GM18499 (cell line): ENCODE data around the gene ALB.

Experiments used
- ATAC-seq: cut with Tn5 transposase; IDR thresholded peaks from one replicate; pipeline ENCODE4 v1.9.1; 2021; ENCODE audit warnings: moderate number of reproducible peaks; ENCODE audit not compliant: insufficient read depth, unreplicated experiment

Gene ALB

DNA sequence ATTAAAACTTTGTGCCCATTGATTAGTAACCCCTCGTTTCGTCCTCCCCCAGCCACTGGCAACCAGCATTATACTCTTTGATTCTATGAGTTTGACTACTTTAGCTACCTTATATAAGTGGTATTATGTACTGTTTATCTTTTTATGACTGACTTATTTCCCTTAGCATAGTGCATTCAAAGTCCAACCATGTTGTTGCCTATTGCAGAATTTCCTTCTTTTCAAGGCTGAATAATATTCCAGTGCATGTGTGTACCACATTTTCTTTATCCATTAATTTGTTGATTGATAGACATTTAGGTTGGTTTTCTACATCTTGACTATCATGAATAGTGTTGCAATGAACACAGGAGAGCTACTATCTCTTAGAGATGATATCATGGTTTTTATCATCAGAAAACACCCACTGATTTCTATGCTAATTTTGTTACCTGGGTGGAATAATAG, 3.2 kb downstream of the ALB start:
- ATAC-seq, result no peak

DNA sequence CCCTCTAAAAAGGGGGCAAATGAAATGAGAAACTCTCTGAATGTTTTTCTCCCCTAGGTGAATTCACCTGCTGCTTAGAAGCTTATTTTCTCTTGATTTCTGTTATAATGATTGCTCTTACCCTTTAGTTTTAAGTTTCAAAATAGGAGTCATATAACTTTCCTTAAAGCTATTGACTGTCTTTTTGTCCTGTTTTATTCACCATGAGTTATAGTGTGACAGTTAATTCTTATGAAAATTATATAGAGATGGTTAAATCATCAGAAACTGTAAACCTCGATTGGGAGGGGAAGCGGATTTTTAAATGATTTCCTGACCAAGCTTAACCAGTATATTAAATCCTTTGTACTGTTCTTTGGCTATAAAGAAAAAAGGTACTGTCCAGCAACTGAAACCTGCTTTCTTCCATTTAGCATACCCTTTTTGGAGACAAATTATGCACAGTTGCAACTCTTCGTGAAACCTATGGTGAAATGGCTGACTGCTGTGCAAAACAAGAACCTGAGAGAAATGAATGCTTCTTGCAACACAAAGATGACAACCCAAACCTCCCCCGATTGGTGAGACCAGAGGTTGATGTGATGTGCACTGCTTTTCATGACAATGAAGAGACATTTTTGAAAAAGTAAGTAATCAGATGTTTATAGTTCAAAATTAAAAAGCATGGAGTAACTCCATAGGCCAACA, 4.2 kb downstream of the ALB start:
- ATAC-seq, result no peak

DNA sequence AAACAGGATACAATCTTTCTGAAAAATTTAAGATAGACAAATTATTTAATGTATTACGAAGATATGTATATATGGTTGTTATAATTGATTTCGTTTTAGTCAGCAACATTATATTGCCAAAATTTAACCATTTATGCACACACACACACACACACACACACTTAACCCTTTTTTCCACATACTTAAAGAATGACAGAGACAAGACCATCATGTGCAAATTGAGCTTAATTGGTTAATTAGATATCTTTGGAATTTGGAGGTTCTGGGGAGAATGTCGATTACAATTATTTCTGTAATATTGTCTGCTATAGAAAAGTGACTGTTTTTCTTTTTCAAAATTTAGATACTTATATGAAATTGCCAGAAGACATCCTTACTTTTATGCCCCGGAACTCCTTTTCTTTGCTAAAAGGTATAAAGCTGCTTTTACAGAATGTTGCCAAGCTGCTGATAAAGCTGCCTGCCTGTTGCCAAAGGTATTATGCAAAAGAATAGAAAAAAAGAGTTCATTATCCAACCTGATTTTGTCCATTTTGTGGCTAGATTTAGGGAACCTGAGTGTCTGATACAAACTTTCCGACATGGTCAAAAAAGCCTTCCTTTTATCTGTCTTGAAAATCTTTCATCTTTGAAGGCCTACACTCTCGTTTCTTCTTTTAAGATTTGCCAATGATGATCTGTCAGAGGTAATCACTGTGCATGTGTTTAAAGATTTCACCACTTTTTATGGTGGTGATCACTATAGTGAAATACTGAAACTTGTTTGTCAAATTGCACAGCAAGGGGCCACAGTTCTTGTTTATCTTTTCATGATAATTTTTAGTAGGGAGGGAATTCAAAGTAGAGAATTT, 5.2 kb downstream of the ALB start:
- ATAC-seq, result no peak

GRCh38 chr4:73409978-73410548, 6.0 kb downstream of the ALB start:
- ATAC-seq, result no peak

DNA sequence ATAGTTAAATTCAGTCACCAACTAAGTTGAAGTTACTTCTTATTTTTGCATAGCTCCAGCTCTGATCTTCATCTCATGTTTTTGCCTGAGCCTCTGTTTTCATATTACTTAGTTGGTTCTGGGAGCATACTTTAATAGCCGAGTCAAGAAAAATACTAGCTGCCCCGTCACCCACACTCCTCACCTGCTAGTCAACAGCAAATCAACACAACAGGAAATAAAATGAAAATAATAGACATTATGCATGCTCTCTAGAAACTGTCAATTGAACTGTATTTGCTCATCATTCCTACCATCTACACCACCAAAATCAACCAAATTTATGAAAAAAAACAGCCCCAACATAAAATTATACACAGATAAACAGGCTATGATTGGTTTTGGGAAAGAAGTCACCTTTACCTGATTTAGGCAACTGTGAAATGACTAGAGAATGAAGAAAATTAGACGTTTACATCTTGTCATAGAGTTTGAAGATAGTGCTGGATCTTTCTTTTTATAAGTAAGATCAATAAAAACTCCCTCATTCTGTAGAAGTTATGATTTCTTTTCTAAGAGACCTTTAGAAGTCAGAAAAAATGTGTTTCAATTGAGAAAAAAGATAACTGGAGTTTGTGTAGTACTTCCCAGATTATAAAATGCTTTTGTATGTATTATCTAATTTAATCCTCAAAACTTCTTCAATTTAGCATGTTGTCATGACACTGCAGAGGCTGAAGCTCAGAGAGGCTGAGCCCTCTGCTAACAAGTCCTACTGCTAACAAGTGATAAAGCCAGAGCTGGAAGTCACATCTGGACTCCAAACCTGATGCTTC, 7.0 kb downstream of the ALB start:
- ATAC-seq, result no peak

DNA sequence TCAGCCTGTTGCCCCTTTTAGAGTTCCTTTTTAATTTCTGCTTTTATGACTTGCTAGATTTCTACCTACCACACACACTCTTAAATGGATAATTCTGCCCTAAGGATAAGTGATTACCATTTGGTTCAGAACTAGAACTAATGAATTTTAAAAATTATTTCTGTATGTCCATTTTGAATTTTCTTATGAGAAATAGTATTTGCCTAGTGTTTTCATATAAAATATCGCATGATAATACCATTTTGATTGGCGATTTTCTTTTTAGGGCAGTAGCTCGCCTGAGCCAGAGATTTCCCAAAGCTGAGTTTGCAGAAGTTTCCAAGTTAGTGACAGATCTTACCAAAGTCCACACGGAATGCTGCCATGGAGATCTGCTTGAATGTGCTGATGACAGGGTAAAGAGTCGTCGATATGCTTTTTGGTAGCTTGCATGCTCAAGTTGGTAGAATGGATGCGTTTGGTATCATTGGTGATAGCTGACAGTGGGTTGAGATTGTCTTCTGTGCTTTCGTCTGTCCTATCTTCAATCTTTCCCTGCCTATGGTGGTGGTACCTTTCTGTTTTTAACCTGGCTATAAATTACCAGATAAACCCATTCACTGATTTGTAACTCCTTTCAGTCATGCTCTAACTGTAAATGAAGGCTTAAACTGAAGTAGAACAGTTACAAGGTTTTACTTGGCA, 7.8 kb downstream of the ALB start:
- ATAC-seq, result no peak

DNA sequence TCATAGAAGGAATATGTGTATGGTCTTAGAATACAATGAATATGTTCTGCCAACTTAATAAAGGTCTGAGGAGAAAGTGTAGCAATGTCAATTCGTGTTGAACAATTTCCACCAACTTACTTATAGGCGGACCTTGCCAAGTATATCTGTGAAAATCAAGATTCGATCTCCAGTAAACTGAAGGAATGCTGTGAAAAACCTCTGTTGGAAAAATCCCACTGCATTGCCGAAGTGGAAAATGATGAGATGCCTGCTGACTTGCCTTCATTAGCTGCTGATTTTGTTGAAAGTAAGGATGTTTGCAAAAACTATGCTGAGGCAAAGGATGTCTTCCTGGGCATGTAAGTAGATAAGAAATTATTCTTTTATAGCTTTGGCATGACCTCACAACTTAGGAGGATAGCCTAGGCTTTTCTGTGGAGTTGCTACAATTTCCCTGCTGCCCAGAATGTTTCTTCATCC, 9.2 kb downstream of the ALB start:
- ATAC-seq, result no peak

- ATAC-seq, result no peak
These were observed 10.8 kb downstream of the ALB start for GRCh38 chr4:73414936-73415271.

GRCh38 chr4:73415807-73416238, 11.7 kb downstream of the ALB start:
- ATAC-seq, result no peak

- no peak for ATAC-seq
These were observed 12.5 kb downstream of the ALB start for GRCh38 chr4:73416423-73417087.

- ATAC-seq, result no peak
These were observed 13.3 kb downstream of the ALB start for GRCh38 chr4:73417342-73417741.

DNA sequence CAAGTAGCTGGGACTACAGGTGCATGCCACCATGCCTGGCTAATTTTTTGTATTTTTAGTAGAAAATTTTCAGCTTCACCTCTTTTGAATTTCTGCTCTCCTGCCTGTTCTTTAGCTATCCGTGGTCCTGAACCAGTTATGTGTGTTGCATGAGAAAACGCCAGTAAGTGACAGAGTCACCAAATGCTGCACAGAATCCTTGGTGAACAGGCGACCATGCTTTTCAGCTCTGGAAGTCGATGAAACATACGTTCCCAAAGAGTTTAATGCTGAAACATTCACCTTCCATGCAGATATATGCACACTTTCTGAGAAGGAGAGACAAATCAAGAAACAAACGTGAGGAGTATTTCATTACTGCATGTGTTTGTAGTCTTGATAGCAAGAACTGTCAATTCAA, 13.9 kb downstream of the ALB start:
- no peak for ATAC-seq

DNA sequence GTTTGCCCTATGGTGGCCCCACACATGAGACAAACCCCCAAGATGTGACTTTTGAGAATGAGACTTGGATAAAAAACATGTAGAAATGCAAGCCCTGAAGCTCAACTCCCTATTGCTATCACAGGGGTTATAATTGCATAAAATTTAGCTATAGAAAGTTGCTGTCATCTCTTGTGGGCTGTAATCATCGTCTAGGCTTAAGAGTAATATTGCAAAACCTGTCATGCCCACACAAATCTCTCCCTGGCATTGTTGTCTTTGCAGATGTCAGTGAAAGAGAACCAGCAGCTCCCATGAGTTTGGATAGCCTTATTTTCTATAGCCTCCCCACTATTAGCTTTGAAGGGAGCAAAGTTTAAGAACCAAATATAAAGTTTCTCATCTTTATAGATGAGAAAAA, 14.6 kb downstream of the ALB start:
- ATAC-seq, result no peak

- ATAC-seq, result no peak
These were observed 15.3 kb downstream of the ALB start for GRCh38 chr4:73419106-73420038.

- no peak for ATAC-seq
These were observed 16.5 kb downstream of the ALB start for GRCh38 chr4:73420615-73421014.

- ATAC-seq, result no peak
These were observed 17.8 kb downstream of the ALB start for GRCh38 chr4:73421708-73422457.

- no peak for ATAC-seq
These were observed 18.3 kb downstream of the ALB start for GRCh38 chr4:73422458-73422752.

- no peak for ATAC-seq
These were observed 19.1 kb downstream of the ALB start for GRCh38 chr4:73423184-73423583.
